SK-N-SH treated with all-trans-retinoic acid at 6 μM for 48 hours (cell line): ENCODE measurements around the gene NTN1.

Experiments used
- ATAC-seq: fragments of 200-7000 bp; cut with Tn5 transposase; 3 replicates; pipeline ENCODE4 v1.9.1; 2020; ENCODE audit warnings: mild to moderate bottlenecking, moderate library complexity
- ARNTL ChIP-seq: fragments of 450-650 bp; formaldehyde crosslinking; IDR thresholded peaks from 2 replicates; pipeline ENCODE4 v1.5.0; 2020; ENCODE audit warnings: low read depth, mild to moderate bottlenecking, moderate library complexity, borderline replicate concordance
- BACH2 ChIP-seq: fragments of 250-450 bp; sonication (Bioruptor Pico); IDR thresholded peaks from 2 replicates; pipeline ENCODE4 v1.9.0; 2021; ENCODE audit warnings: mild to moderate bottlenecking, borderline replicate concordance
- CSDC2 ChIP-seq: fragments of 250-450 bp; sonication (Bioruptor Pico); IDR thresholded peaks from 2 replicates; pipeline ENCODE4 v1.5.0; 2020; ENCODE audit warnings: mild to moderate bottlenecking, moderate library complexity
- ESRRG ChIP-seq: fragments of 250-450 bp; sonication (Bioruptor Pico); IDR thresholded peaks from 2 replicates; pipeline ENCODE4 v1.6.1; 2021; ENCODE audit warnings: mild to moderate bottlenecking
- GLIS3 ChIP-seq: fragments of 250-450 bp; sonication (Bioruptor Pico); IDR thresholded peaks from 2 replicates; pipeline ENCODE4 v1.5.0; 2020; ENCODE audit warnings: mild to moderate bottlenecking, moderate library complexity
- OSR1 ChIP-seq: fragments of 250-450 bp; sonication (Bioruptor Pico); IDR thresholded peaks from 2 replicates; pipeline ENCODE4 v1.8.0; 2022; ENCODE audit warnings: moderate library complexity, mild to moderate bottlenecking, inconsistent platforms
- PPARA ChIP-seq: fragments of 250-450 bp; sonication (Bioruptor Pico); IDR thresholded peaks from 2 replicates; pipeline ENCODE4 v1.5.0; 2020; ENCODE audit warnings: mild to moderate bottlenecking, borderline replicate concordance
- RARB ChIP-seq: fragments of 250-450 bp; sonication (Bioruptor Pico); IDR thresholded peaks from 2 replicates; pipeline ENCODE4 v1.8.0; 2021; ENCODE audit warnings: mild to moderate bottlenecking, moderate library complexity
- SNAI2 ChIP-seq: fragments of 250-450 bp; sonication (Bioruptor Pico); IDR thresholded peaks from 2 replicates; pipeline ENCODE4 v1.5.0; 2020; ENCODE audit warnings: mild to moderate bottlenecking, moderate library complexity
- TCF4 ChIP-seq: fragments of 250-450 bp; sonication (Bioruptor Pico); IDR thresholded peaks from 2 replicates; pipeline ENCODE4 v1.8.0; 2021; ENCODE audit warnings: mild to moderate bottlenecking, moderate library complexity, borderline replicate concordance
- TOX ChIP-seq: fragments of 250-450 bp; sonication (Bioruptor Pico); IDR thresholded peaks from 2 replicates; pipeline ENCODE4 v1.8.0; 2021; ENCODE audit warnings: mild to moderate bottlenecking, moderate library complexity, borderline replicate concordance
- ZC3H10 ChIP-seq: fragments of 250-450 bp; sonication (Bioruptor Pico); IDR thresholded peaks from 2 replicates; pipeline ENCODE4 v1.5.1; 2021; ENCODE audit warnings: mild to moderate bottlenecking, moderate library complexity
- ZFP3 ChIP-seq: fragments of 250-450 bp; sonication (Bioruptor Pico); IDR thresholded peaks from 2 replicates; pipeline ENCODE4 v1.5.0; 2020; ENCODE audit warnings: mild to moderate bottlenecking, moderate library complexity
- ZFP30 ChIP-seq: fragments of 450-650 bp; formaldehyde crosslinking; IDR thresholded peaks from 2 replicates; pipeline ENCODE4 v1.5.0; 2022; ENCODE audit warnings: mild to moderate bottlenecking, moderate library complexity
- ZNF8 ChIP-seq: fragments of 450-650 bp; formaldehyde crosslinking; IDR thresholded peaks from 2 replicates; pipeline ENCODE4 v1.5.0; 2020; ENCODE audit warnings: mild to moderate bottlenecking, moderate library complexity
- TF ChIP-seq, protein P1 (sequence below): fragments of 250-450 bp; sonication (Bioruptor Pico); IDR thresholded peaks from 2 replicates; pipeline ENCODE4 v1.5.1; 2021; ENCODE audit warnings: mild to moderate bottlenecking, moderate library complexity
- TF ChIP-seq, protein P2 (sequence below): fragments of 250-450 bp; sonication (Bioruptor Pico); IDR thresholded peaks from 2 replicates; pipeline ENCODE4 v1.8.0; 2021; ENCODE audit warnings: low read depth, mild to moderate bottlenecking, moderate library complexity, borderline replicate concordance
- TF ChIP-seq, protein P3 (sequence below): fragments of 250-450 bp; sonication (Bioruptor Pico); IDR thresholded peaks from 2 replicates; pipeline ENCODE4 v1.5.1; 2020; ENCODE audit warnings: low read depth, mild to moderate bottlenecking, moderate library complexity
- TF ChIP-seq, protein P4 (sequence below): fragments of 250-450 bp; sonication (Bioruptor Pico); IDR thresholded peaks from 2 replicates; pipeline ENCODE4 v1.5.0; 2020; ENCODE audit warnings: mild to moderate bottlenecking, moderate library complexity

NTN1 gene

DNA sequence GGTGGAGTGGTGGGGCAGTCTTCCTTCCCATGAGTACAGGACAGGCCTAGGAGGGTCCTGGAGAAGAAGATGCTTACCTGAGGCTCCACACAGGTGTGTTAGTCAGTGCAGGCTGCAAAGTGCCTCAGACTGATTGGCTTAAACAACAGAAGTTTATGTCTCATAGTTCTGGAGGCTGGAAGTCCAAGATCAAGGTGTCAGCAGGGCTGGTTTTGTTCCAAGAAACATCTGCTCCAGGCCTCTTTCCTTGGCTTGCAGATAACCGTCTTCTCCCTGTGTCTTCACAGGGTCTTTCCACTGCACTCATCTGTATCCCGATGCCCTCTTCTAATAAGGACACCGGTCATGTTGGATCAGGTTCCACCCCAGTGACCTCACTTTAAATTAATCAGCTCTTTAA is 153.0 kb downstream of the NTN1 start:
- ATAC-seq: no peak

DNA sequence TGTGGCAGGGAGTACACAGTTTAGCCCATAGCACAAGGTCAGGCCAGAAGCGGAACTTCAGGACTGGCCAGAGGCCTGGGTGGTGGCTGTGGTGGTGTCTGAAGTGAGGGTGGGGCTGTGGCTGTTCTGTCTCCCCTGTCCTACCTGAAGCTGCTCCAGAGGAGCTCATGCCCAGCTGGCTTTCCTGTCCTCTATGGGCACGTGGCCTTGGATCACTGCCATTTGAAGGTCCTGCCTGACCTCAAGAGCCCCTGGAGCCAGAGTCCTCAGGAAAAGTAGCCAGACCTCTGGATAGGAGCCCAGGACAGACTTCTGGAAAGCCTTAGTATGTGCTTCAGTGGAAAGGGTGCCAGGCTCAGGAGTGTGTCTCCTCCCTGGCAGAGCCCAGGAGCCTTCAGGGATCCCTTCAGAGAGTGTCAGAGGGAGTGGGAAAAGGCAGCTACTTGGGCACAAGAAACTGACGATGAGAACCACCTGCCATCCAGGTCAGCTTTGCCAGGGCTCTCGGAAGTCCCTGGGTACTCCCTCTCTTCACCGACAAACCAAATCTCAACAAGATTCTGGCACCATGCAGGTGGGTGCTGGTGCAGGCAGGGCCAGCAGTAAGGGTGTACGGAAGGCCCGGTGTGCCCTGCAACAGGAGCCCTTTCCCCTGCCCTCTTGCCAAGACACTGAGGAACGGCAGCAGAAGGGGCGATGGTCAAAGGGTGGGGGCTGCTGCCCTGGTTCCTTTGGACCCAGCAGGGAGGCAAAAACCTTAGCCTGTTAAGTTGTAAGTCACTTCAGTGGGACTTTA is 153.7 kb downstream of the NTN1 start:
- no peak for ATAC-seq
- TF ChIP-seq GLIS3 (no peak), TOX (CRISPR knock-in tag) (no peak)
- TF ChIP-seq, protein P1, sequence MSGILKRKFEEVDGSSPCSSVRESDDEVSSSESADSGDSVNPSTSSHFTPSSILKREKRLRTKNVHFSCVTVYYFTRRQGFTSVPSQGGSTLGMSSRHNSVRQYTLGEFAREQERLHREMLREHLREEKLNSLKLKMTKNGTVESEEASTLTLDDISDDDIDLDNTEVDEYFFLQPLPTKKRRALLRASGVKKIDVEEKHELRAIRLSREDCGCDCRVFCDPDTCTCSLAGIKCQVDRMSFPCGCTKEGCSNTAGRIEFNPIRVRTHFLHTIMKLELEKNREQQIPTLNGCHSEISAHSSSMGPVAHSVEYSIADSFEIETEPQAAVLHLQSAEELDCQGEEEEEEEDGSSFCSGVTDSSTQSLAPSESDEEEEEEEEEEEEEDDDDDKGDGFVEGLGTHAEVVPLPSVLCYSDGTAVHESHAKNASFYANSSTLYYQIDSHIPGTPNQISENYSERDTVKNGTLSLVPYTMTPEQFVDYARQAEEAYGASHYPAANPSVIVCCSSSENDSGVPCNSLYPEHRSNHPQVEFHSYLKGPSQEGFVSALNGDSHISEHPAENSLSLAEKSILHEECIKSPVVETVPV: no peak
- TF ChIP-seq, all 23 proteins: peak for 0

More for the DNA sequence above, 153.0 kb downstream of the NTN1 start:
- TF ChIP-seq ARNTL (CRISPR knock-in tag) (no peak), ZFP3 (no peak)

DNA sequence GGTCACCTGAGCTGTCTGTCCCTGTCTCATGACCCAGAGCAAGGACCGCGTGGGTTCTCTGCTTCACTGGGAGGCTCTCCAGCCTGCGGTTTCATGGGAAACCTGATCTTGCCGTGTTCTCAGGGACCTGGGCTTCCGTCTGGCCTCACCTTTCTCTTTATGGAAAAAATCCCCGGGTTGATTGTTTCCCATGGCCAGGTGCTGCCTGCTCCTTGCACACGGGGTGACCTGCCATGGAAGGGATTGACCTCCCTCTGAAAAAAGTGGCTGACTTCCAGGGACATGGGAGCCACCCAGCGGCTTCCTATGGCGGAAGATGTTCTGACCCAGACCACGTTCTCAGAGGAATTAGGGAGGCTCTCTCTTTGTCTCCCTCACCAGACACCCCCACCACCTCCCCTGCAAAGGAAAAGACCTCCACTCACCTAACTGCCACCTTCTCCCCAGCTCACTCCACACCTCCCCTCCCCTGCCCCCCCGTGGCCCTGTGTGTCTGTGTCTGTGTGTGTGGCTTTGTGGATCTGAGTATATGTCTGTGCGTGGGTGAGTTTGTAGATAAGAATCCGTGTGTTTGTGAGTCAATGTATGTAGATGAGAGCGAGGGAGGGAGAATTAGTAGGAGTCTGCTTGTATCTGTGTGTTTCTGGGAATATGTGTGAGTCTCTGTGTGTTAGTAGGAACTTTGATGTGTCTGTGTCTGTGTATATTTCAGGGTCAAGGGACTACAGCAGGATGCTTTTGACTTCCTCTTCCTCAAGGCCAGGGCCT is 154.6 kb downstream of the NTN1 start:
- TF ChIP-seq, protein P2, sequence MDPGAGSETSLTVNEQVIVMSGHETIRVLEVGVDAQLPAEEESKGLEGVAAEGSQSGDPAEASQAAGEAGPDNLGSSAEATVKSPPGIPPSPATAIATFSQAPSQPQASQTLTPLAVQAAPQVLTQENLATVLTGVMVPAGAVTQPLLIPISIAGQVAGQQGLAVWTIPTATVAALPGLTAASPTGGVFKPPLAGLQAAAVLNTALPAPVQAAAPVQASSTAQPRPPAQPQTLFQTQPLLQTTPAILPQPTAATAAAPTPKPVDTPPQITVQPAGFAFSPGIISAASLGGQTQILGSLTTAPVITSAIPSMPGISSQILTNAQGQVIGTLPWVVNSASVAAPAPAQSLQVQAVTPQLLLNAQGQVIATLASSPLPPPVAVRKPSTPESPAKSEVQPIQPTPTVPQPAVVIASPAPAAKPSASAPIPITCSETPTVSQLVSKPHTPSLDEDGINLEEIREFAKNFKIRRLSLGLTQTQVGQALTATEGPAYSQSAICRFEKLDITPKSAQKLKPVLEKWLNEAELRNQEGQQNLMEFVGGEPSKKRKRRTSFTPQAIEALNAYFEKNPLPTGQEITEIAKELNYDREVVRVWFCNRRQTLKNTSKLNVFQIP (CRISPR knock-in tag): no peak
- TF ChIP-seq CSDC2 (CRISPR knock-in tag) (no peak), ZFP3 (no peak)
- no peak for ATAC-seq

DNA sequence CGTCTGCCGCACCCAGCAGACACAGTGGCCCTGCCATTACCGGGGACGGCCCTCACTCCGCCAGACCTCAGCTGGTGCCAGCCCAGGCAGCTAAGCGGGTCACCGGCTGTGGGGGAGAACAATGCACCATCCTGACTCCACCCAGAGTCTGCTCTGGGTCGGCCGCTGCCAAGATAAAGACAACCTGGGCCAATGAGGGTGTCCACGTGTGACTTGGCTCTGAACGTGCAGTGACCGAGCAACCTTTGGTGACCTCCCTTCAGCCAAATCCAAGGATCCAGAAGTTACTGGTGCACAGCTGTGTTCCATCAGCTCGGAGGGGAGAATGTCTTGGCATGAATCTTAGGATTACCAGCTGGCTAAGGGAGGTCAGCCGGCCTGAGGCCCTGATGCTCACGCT is 155.9 kb downstream of the NTN1 start:
- no peak for TF ChIP-seq ZFP30 (CRISPR knock-in tag)
- TF ChIP-seq, protein P3, sequence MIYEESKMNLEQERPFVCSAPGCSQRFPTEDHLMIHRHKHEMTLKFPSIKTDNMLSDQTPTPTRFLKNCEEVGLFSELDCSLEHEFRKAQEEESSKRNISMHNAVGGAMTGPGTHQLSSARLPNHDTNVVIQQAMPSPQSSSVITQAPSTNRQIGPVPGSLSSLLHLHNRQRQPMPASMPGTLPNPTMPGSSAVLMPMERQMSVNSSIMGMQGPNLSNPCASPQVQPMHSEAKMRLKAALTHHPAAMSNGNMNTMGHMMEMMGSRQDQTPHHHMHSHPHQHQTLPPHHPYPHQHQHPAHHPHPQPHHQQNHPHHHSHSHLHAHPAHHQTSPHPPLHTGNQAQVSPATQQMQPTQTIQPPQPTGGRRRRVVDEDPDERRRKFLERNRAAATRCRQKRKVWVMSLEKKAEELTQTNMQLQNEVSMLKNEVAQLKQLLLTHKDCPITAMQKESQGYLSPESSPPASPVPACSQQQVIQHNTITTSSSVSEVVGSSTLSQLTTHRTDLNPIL (CRISPR knock-in tag): no peak
- TF ChIP-seq, protein P2 (CRISPR knock-in tag): no peak
- TF ChIP-seq ZC3H10 (CRISPR knock-in tag): no peak
- TF ChIP-seq, all 23 proteins: peak for 0
- no peak for ATAC-seq

DNA sequence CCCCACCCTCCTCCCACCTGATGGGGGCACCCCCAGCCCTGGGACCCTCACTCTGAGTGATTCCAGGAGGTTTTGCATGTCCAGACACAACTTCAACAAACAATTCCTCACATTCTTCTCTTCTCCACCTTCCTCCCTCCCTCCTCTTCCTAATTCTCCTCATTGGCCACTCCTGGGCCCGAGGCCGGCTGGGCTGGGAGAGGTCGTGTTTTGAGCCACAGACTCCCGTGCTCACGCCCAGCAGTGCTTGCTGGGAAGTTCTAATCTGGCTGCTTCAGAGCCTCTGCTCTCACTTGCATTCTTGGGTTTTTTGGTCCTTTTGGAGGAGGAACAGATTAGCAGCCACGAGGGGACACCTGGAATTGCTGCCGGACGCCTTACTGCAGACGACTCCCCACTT is 157.0 kb downstream of the NTN1 start:
- ATAC-seq: no peak
- no peak for TF ChIP-seq BACH2
- TF ChIP-seq CSDC2 (CRISPR knock-in tag): no peak
- TF ChIP-seq, protein P2 (CRISPR knock-in tag): no peak
- no peak for TF ChIP-seq SNAI2 (CRISPR knock-in tag)
- TF ChIP-seq TCF4: no peak
- no peak for TF ChIP-seq RARB

DNA sequence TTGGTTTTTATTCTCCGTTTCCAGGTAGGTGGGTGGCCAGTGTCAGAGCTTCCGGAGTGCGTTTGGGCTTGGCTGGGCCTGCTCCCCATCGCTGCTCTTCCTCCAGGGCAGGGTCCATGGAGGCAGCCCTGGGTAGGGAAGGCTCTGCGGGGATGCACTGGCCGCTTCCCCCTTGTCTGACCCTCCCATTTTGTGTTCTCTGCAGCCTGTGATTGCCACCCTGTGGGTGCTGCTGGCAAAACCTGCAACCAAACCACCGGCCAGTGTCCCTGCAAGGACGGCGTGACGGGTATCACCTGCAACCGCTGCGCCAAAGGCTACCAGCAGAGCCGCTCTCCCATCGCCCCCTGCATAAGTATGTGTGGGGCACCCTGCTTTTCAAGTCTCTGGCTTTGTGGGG is 158.3 kb downstream of the NTN1 start:
- no peak for ATAC-seq
- no peak for TF ChIP-seq ESRRG (CRISPR knock-in tag)
- no peak for TF ChIP-seq OSR1
- no peak for TF ChIP-seq ZNF8 (CRISPR knock-in tag)
- TF ChIP-seq, protein P3 (CRISPR knock-in tag): no peak
- no peak for TF ChIP-seq TCF4
- TF ChIP-seq, protein P4, sequence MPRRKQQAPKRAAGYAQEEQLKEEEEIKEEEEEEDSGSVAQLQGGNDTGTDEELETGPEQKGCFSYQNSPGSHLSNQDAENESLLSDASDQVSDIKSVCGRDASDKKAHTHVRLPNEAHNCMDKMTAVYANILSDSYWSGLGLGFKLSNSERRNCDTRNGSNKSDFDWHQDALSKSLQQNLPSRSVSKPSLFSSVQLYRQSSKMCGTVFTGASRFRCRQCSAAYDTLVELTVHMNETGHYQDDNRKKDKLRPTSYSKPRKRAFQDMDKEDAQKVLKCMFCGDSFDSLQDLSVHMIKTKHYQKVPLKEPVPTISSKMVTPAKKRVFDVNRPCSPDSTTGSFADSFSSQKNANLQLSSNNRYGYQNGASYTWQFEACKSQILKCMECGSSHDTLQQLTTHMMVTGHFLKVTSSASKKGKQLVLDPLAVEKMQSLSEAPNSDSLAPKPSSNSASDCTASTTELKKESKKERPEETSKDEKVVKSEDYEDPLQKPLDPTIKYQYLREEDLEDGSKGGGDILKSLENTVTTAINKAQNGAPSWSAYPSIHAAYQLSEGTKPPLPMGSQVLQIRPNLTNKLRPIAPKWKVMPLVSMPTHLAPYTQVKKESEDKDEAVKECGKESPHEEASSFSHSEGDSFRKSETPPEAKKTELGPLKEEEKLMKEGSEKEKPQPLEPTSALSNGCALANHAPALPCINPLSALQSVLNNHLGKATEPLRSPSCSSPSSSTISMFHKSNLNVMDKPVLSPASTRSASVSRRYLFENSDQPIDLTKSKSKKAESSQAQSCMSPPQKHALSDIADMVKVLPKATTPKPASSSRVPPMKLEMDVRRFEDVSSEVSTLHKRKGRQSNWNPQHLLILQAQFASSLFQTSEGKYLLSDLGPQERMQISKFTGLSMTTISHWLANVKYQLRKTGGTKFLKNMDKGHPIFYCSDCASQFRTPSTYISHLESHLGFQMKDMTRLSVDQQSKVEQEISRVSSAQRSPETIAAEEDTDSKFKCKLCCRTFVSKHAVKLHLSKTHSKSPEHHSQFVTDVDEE (CRISPR knock-in tag): no peak
- TF ChIP-seq ZFP3: no peak
- no peak for TF ChIP-seq BACH2
- no peak for TF ChIP-seq CSDC2 (CRISPR knock-in tag)
- no peak for TF ChIP-seq ZC3H10 (CRISPR knock-in tag)
- no peak for TF ChIP-seq PPARA (CRISPR knock-in tag)
